Activated B cell treated with CpG ODN at 0.5 μM for 24 hours (primary cell): ENCODE measurements around the gene GALNT5. TPM values are rescaled to one million over a fixed set of nuclear protein-coding genes. Genes with fewer than 3 reads are reported as not detected.

Experiments
- ATAC-seq: fragments of 200-7000 bp; cut with Tn5 transposase; one replicate; pipeline ENCODE4 v1.10.0; 2021; ENCODE audit warnings: low read depth, mild to moderate bottlenecking, moderate library complexity
- CTCF ChIA-PET: fragments of 350-600 bp; sonication (Branson Sonifier 250); formaldehyde crosslinking; loops from one replicate; lab custom pipeline; 2021; ENCODE audit warnings: antibody characterized with exemption; lab: Charles Lee
- POLR2A ChIA-PET: fragments of 350-600 bp; sonication (Branson Sonifier 250); formaldehyde crosslinking; loops from one replicate; lab custom pipeline; 2021; ENCODE audit warnings: antibody characterized with exemption; lab: Charles Lee
- DNase-seq: peaks from one replicate; pipeline ENCODE4 v3.0.0; 2022
- H3K27ac Mint-ChIP-seq: one replicate; pipeline ENCODE4 v1.8.0; 2020; ENCODE audit warnings: mixed read lengths
- H3K27me3 Mint-ChIP-seq: one replicate; pipeline ENCODE4 v1.8.0; 2021; ENCODE audit warnings: mixed read lengths
- H3K36me3 Mint-ChIP-seq: one replicate; pipeline ENCODE4 v1.8.0; 2021; ENCODE audit warnings: low read depth, mixed read lengths
- H3K4me1 Mint-ChIP-seq: one replicate; pipeline ENCODE4 v1.8.0; 2021; ENCODE audit warnings: mixed read lengths
- H3K4me3 Mint-ChIP-seq: one replicate; pipeline ENCODE4 v1.8.0; 2020; ENCODE audit warnings: mild to moderate bottlenecking, mixed read lengths
- H3K9me3 Mint-ChIP-seq: one replicate; pipeline ENCODE4 v1.8.0; 2020; ENCODE audit warnings: mixed read lengths
- CTCF ChIP-seq: fragments of 200-600 bp; IDR thresholded peaks from one replicate; pipeline ENCODE4 v1.8.0; 2022; ENCODE audit warnings: antibody characterized with exemption, mild to moderate bottlenecking
- intact Hi-C: fragments of 100-400 bp; cut with micrococcal nuclease; formaldehyde crosslinking; loops from one replicate; pipeline ENCODE4 v1.15.1; 2024
- total RNA-seq: library from RNA; stranded (reverse); gene quantifications from 2 replicates; pipeline ENCODE4 v1.2.3, GENCODE V29; 2022

The GALNT5 gene
- total RNA-seq, 1 donor from 2014 or later: not detected

GRCh38 chr2:157312866-157313486, 55.5 kb downstream of the GALNT5 start:
- Mint-ChIP-seq H3K4me3 (no peak overlapping the region), H3K36me3 (no peaks in the 10 kb centered on the region)
- CTCF ChIA-PET: no interaction called here

GRCh38 chr2:157315901-157316300, 58.4 kb downstream of the GALNT5 start:
- Mint-ChIP-seq H3K27ac (no peak overlapping the region), H3K4me3 (no peak overlapping the region), H3K9me3 (no peaks in the 10 kb centered on the region), H3K27me3 (no peaks in the 10 kb centered on the region), H3K36me3 (peaks cover 5% of the 10 kb centered on the region), H3K4me1 (no peaks in the 10 kb centered on the region)
- ChIA-PET CTCF (interaction anchor here (1.3 kb wide), 1 partner anchor 13 kb away, joined by 3 read pairs; no protein-coding TSS in a partner anchor), POLR2A (no interaction called here)
- no peak for TF ChIP-seq CTCF
- ATAC-seq (no peak), DNase-seq (no peak)
- intact Hi-C loops: no loop called here

More at GRCh38 chr2:157312866-157313486, 55.5 kb downstream of the GALNT5 start:
- no peaks in the 10 kb centered on the region for H3K4me1 Mint-ChIP-seq
- no peaks in the 10 kb centered on the region for H3K27me3 Mint-ChIP-seq
- intact Hi-C loops: no loop called here
- no peak for TF ChIP-seq CTCF
- no peaks in the 10 kb centered on the region for H3K9me3 Mint-ChIP-seq
- ATAC-seq (no peak), DNase-seq (no peak)
- POLR2A ChIA-PET: no interaction called here
- H3K27ac Mint-ChIP-seq: no peak overlapping the region

GRCh38 chr2:157318884-157319283, 61.4 kb downstream of the GALNT5 start:
- H3K4me3 Mint-ChIP-seq: no peak overlapping the region
- no peak for TF ChIP-seq CTCF
- no peak overlapping the region for H3K27ac Mint-ChIP-seq
- ChIA-PET POLR2A (no interaction called here), CTCF (interaction anchor here (2.0 to 2.4 kb wide), 2 partner anchors 9 to 17 kb away, joined by 7 to 9 read pairs; no protein-coding TSS in a partner anchor)
- H3K4me1 Mint-ChIP-seq: no peaks in the 10 kb centered on the region
- intact Hi-C loops: no loop called here
- ATAC-seq: no peak
- DNase-seq: no peak
- H3K36me3 Mint-ChIP-seq: peaks cover 17% of the 10 kb centered on the region
- no peaks in the 10 kb centered on the region for H3K27me3 Mint-ChIP-seq
- H3K9me3 Mint-ChIP-seq: no peaks in the 10 kb centered on the region

GRCh38 chr2:157319795-157320194, 62.3 kb downstream of the GALNT5 start:
- DNase-seq: no peak
- no peak for TF ChIP-seq CTCF
- no peak overlapping the region for H3K4me3 Mint-ChIP-seq
- POLR2A ChIA-PET: interaction anchor here (0.6 kb wide), 1 partner anchor 765 kb away, joined by 3 read pairs; no protein-coding TSS in a partner anchor
- H3K9me3 Mint-ChIP-seq: no peaks in the 10 kb centered on the region
- H3K27me3 Mint-ChIP-seq: no peaks in the 10 kb centered on the region
- CTCF ChIA-PET: interaction anchor here (2.0 to 2.4 kb wide), 2 partner anchors 8 to 18 kb away, joined by 7 to 9 read pairs; no protein-coding TSS in a partner anchor
- H3K36me3 Mint-ChIP-seq: peaks cover 18% of the 10 kb centered on the region
- ATAC-seq: no peak
- intact Hi-C loops: no loop called here
- no peak overlapping the region for H3K27ac Mint-ChIP-seq
- H3K4me1 Mint-ChIP-seq: no peaks in the 10 kb centered on the region

GRCh38 chr2:157320409-157320808, 62.9 kb downstream of the GALNT5 start:
- CTCF ChIA-PET: interaction anchor here (1.1 to 2.4 kb wide), 2 partner anchors 18 to 172 kb away, joined by 3 to 7 read pairs; no protein-coding TSS in a partner anchor
- no peak overlapping the region for H3K4me3 Mint-ChIP-seq
- peaks cover 18% of the 10 kb centered on the region for H3K36me3 Mint-ChIP-seq
- DNase-seq (no peak), ATAC-seq (no peak)
- POLR2A ChIA-PET: interaction anchor here (0.6 kb wide), 1 partner anchor 766 kb away, joined by 3 read pairs; no protein-coding TSS in a partner anchor
- intact Hi-C loops: no loop called here
- no peaks in the 10 kb centered on the region for H3K27me3 Mint-ChIP-seq
- TF ChIP-seq CTCF: no peak
- H3K9me3 Mint-ChIP-seq: no peaks in the 10 kb centered on the region
- H3K27ac Mint-ChIP-seq: no peak overlapping the region
- no peaks in the 10 kb centered on the region for H3K4me1 Mint-ChIP-seq
